22Rv1 (cell line): Measurements from ENCODE around the gene ERFL.

ENCODE experiments used
- CTCF ChIP-seq: fragments of 450-650 bp; IDR thresholded peaks from 2 replicates; pipeline ENCODE4 v1.5.1; 2017; ENCODE audit warnings: mild to moderate bottlenecking
- ZFX ChIP-seq: fragments of 450-650 bp; IDR thresholded peaks from 2 replicates; pipeline ENCODE4 v1.6.1; 2017; ENCODE audit warnings: antibody characterized with exemption, borderline replicate concordance

GRCh38 chr19:41879670-41880328 lies 48.5 kb downstream of the ERFL start:
- TF ChIP-seq CTCF: no peak
- TF ChIP-seq ZFX: no peak
